Neural progenitor cell (in vitro differentiated cells): ENCODE results near the gene AURKAIP1.

ENCODE experiments used
- CTCF ChIP-seq: fragments of 200-600 bp; sonication (generic); IDR thresholded peaks from 2 replicates; pipeline ENCODE4 v1.5.1; 2017; ENCODE audit warnings: antibody characterized with exemption, mild to moderate bottlenecking
- EZH2 ChIP-seq: fragments of 200-600 bp; sonication (generic); IDR thresholded peaks from 2 replicates; pipeline ENCODE4 v1.6.1; 2017; ENCODE audit warnings: antibody characterized with exemption, mild to moderate bottlenecking, moderate library complexity

GRCh38 chr1:1341549-1342021 lies 33.4 kb downstream of the AURKAIP1 start:
- TF ChIP-seq EZH2 (no peak), CTCF (no peak)
